Small intestine (tissue), 7 donors: ENCODE data around the gene AK5. TPM values are rescaled to one million over a fixed set of nuclear protein-coding genes. Genes with fewer than 3 reads are reported as not detected.
"Not testable (repeated sequence)": the region's sequence is repeated elsewhere in the genome, so short reads cannot be mapped to it uniquely, and the experiment has no call there.

Experiments
- DNase-seq, 2 donors: peaks; one replicate each; pipeline versions ENCODE4 v3.0.0 to v3.0.0-alpha.2; 2013
- FAIRE-seq: peaks from 2 replicates; lab custom pipeline; 2012; peaks lifted over from hg19 to GRCh38; lab: Jason Lieb, UNC
- H3K27ac ChIP-seq, 3 donors: one replicate each; pipeline ENCODE4 v1.5.1; 2013; ENCODE audit warnings: low read length in 2 of 3, mild to moderate bottlenecking in 2 of 3, control low read depth in 1 of 3, inconsistent platforms in 1 of 3, low read depth in 1 of 3, moderate library complexity in 1 of 3
- H3K27me3 ChIP-seq, 3 donors: one replicate each; pipeline ENCODE4 v1.6.1; 2013; ENCODE audit warnings: low read length in 3 of 3, inconsistent platforms in 1 of 3; ENCODE audit not compliant: control insufficient read depth in 3 of 3, insufficient read depth in 3 of 3
- H3K36me3 ChIP-seq, 3 donors: one replicate each; pipeline ENCODE4 v1.6.1; 2013; ENCODE audit warnings: low read length in 3 of 3, inconsistent platforms in 1 of 3, low read depth in 1 of 3, mild to moderate bottlenecking in 1 of 3, moderate library complexity in 1 of 3; ENCODE audit not compliant: control insufficient read depth in 3 of 3, insufficient read depth in 2 of 3
- H3K4me1 ChIP-seq, 3 donors: one replicate each; pipeline ENCODE4 v1.6.1; 2013; ENCODE audit warnings: low read length in 2 of 3, inconsistent platforms in 1 of 3, low read depth in 1 of 3, mild to moderate bottlenecking in 1 of 3, moderate library complexity in 1 of 3; ENCODE audit not compliant: control insufficient read depth in 3 of 3, insufficient read depth in 2 of 3
- H3K4me3 ChIP-seq, 3 donors: one replicate each; pipeline ENCODE4 v1.5.1; 2013; ENCODE audit warnings: low read length in 3 of 3, control low read depth in 1 of 3, inconsistent platforms in 1 of 3, low read depth in 1 of 3, mild to moderate bottlenecking in 1 of 3, moderate library complexity in 1 of 3
- H3K9me3 ChIP-seq, 2 donors: one replicate each; pipeline ENCODE4 v1.6.1; 2013; ENCODE audit warnings: low read depth in 1 of 2, low read length in 1 of 2; ENCODE audit not compliant: control insufficient read depth in 2 of 2, insufficient read depth in 1 of 2
- WGBS, 3 donors: extraction: QIAGEN DNeasy Blood & Tissue Kit; methylation state at CpG; one replicate each; pipeline ENCODE4 v1.1.7; 2013; 5-methylcytosine and 5-hydroxymethylcytosine counted together
- polyA plus RNA-seq, 4 donors: library from polyadenylated mRNA; stranded (reverse) in 3 of 4; unstranded in 1 of 4; fragments of 200-250 nt in 3 of 4; fragments of 120-200 nt in 1 of 4; gene quantifications; one replicate each; pipeline versions ENCODE4 v1.2.1 to v1.2.3, GENCODE V29; 2013
- donor health status: healthy with polysubstance abuse.
- donor health status: control.
- donor health status: control.
- donor health status: Bipolar disorder and iron deficiency.
- donor health status: healthy.

The AK5 gene
- polyA plus RNA-seq, 4 donors: 0.27 to 2.6 (median 0.61) TPM; not detected in 1

DNA sequence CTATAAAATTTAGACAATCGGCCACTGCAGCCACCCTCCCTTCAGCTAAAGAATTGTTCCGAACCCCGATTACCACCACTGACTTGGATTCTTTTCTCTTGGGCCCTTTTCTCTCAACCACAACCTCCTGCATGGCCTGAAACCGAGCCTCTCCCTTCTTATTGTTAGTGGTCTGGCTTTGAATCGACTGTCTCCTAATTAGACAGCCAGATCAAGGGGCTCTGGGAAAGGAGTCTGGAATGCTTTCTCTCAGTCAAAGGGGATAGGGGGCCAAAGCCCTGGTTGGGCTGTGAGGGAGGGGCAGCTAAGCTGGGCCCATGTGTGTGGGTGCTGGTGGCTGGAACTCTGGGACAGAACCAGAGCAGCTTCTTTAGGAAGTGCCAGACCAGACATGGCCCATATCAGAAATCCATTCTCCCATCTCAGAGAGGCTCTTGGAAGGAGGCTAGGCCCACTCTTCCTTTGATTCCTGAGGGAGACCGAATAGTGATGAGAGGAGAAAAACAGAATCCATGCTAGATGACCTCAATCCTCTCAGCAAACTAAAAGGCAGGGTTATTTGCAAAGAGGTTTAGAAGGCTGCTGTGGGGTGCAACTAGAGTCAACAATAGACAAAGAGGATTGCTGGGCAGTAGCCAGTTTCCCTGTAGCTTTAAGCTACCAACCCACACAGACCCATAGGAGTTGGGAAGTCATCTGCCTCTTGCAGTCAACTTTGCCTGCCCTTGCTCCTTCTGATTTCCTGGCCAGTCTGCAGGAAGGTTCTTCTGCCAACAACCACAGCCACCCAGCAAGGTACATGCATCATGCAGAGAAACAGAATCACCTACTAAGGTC is 117.6 kb downstream of the AK5 start:
- FAIRE-seq (no peak), DNase-seq (no peak)
- Histone ChIP-seq H3K4me3 (no peak overlapping the region), H3K36me3 (no peaks in the 10 kb centered on the region), H3K27ac (no peak overlapping the region), H3K9me3 (no peaks in the 10 kb centered on the region), H3K4me1 (no peaks in the 10 kb centered on the region), H3K27me3 (peaks cover 0 to 3% (median 2%) of the 10 kb centered on the region in 3 donors)
- 70 to 77% (median 75%) methylated on average over 6 of the region's 6 CpGs for whole genome bisulfite sequencing, 3 donors

DNA sequence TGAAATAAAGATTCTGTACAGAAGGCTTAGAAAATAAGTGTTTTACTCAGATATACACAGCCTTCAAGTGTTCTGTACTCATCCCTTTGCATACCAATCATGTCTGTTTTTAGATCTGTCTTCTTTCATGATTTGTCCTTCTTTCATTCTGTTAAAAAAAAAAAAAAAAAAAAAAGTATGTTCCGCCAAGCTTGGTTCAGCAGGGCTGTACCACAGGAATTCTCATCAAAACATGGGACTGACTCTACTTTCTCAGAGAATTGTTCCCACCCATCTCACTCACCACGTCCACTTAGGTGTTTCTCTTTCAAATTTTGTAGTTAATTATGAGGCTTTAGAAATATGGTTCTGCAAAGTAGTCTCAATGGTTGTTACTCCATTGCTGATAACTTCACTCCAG is 119.0 kb downstream of the AK5 start:
- WGBS, 3 donors: 68 to 83% (median 76%) methylated on average over 2 of the region's 2 CpGs

DNA sequence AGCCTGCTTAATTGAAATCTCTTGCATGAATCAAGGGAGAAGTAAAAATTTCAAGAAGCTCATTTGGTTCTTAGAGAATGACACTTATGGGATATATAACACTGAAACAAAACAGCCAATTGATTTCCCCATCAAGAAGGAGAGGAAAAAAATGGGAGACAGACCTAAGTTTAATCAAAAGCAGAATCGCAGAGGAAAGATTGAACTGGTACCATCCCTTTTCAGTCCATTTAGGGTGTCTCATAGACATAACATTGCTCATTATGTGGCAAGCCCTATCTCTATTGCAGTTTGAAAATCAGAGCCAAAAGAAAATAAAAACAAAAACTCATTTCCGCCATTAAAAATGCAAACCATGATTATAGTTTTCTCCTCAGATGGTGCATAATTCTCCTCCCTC is 119.6 kb downstream of the AK5 start:
- 93 to 98% (median 97%) methylated on average over 2 of the region's 2 CpGs for WGBS, 3 donors
- FAIRE-seq: no peak

More for the DNA sequence above, 119.0 kb downstream of the AK5 start:
- H3K9me3 ChIP-seq: no peaks in the 10 kb centered on the region
- no peak overlapping the region for H3K4me3 ChIP-seq
- H3K27ac ChIP-seq: no peak overlapping the region
- no peak for FAIRE-seq
- H3K27me3 ChIP-seq: peaks cover 0 to 6% (median 2%) of the 10 kb centered on the region in 3 donors
- no peaks in the 10 kb centered on the region for H3K36me3 ChIP-seq
- DNase-seq: no peak
- no peaks in the 10 kb centered on the region for H3K4me1 ChIP-seq

DNA sequence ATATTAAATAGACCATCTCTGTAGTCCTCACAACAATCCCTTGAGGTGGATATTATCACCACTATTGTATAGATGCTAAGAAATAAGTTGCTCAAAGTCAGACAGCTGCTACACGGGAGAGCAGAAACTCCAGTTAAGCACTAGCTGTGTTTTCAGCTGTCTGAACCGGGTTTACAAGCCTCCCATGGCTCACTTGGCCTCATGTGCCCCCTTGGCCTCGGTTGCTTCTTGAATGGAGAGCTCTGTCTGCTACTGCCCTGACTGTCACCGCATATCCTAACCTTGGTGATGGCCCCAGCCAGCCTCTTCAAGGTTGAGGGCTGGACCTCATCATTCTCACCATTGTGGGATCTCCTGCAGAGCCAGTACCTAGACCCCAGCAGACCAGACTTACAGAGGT is 123.4 kb downstream of the AK5 start:
- Histone ChIP-seq H3K4me3 (no peak overlapping the region), H3K9me3 (no peaks in the 10 kb centered on the region), H3K4me1 (no peaks in the 10 kb centered on the region), H3K27me3 (peaks cover 0 to 3% (median 0%) of the 10 kb centered on the region in 3 donors), H3K27ac (no peak overlapping the region), H3K36me3 (no peaks in the 10 kb centered on the region)
- no peak for DNase-seq
- 65 to 76% (median 66%) methylated on average over 4 of the region's 4 CpGs for WGBS, 3 donors
- FAIRE-seq: no peak

More for the DNA sequence above, 119.6 kb downstream of the AK5 start:
- Histone ChIP-seq H3K36me3 (no peaks in the 10 kb centered on the region), H3K27me3 (peaks cover 0 to 6% (median 2%) of the 10 kb centered on the region in 3 donors), H3K4me3 (no peak overlapping the region), H3K4me1 (no peaks in the 10 kb centered on the region), H3K9me3 (no peaks in the 10 kb centered on the region), H3K27ac (no peak overlapping the region)
- no peak for DNase-seq

DNA sequence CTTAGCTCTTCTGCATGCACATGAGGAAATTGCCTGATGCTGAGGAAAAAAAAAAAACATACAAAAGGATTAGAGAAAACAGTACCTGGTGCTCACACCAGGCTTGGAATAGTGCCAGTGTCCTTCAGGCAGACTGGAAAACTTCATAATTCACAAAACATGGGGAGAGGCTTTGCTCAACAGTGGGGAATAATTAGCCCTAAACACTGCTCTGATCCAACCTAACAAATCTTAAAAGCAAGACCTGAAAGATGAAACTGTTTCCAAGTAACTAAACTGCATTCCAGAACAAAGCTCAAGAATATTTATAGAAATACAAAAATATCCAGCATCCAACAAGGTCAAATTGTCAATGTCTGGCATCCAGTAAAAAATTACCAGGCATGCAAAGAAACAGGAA is 124.8 kb downstream of the AK5 start:
- no peak for FAIRE-seq
- no peak for DNase-seq
- Histone ChIP-seq H3K36me3 (no peaks in the 10 kb centered on the region), H3K4me1 (no peaks in the 10 kb centered on the region), H3K9me3 (no peaks in the 10 kb centered on the region), H3K27me3 (peaks cover 0 to 3% (median 0%) of the 10 kb centered on the region in 3 donors), H3K27ac (no peak overlapping the region), H3K4me3 (no peak overlapping the region)

DNA sequence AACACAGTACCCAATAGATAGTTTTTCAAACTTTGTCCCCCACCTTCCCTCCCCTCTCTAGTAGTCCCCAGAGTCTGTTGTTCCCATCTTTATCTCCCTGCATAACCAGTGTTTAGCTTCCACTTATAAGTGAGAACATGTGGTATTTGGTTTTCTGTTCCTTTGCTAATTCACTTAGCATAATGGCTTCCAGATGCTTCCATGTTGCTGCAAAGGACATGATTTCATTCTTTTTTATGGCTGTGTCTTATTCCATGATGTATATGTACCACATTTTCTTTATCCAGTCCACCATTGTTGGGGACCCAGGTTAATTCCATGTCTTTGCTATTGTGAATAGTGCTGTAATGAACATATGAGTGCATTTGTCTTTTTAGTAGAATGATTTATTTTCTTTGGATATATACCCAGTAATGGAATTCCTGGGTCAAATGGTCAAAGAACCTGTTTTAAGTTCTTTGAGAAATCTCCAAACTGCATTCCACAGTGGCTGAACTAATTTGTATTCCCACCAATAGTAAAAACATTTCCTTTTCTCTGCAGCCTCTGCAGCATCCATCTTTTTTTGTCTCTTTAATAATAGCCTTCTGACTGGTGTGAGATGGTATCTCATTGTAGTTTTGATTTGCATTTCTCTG is 126.0 kb downstream of the AK5 start:
- Histone ChIP-seq H3K4me3 (no peak overlapping the region), H3K27me3 (peaks cover 0 to 3% (median 0%) of the 10 kb centered on the region in 3 donors), H3K9me3 (no peaks in the 10 kb centered on the region), H3K27ac (no peak overlapping the region), H3K4me1 (no peaks in the 10 kb centered on the region), H3K36me3 (no peaks in the 10 kb centered on the region)
- no peak for FAIRE-seq
- no peak for DNase-seq

DNA sequence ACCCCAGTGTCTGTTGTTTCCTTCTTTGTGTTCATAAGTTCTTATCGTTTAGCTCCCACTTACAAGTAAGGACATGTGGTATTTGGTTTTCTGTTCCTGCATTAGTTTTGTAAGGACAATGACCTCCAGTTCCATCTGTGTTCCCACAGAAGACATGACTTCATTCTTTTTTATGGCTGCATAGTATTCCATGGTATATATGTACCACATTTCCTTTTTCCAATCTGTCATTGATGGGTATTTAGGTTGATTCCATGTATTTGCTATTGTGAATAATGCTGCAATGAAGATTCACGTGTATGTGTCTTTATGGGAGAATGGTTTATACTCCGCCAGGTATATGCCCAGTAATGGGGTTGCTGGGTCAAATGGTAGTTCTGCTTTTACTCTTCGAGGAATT is 127.1 kb downstream of the AK5 start:
- not testable (repeated sequence) for FAIRE-seq, H3K4me3 ChIP-seq, H3K27ac ChIP-seq, H3K9me3 ChIP-seq, DNase-seq, H3K4me1 ChIP-seq, H3K27me3 ChIP-seq, H3K36me3 ChIP-seq
- 75 to 85% (median 79%) methylated on average over 4 of the region's 4 CpGs for WGBS, 3 donors

DNA sequence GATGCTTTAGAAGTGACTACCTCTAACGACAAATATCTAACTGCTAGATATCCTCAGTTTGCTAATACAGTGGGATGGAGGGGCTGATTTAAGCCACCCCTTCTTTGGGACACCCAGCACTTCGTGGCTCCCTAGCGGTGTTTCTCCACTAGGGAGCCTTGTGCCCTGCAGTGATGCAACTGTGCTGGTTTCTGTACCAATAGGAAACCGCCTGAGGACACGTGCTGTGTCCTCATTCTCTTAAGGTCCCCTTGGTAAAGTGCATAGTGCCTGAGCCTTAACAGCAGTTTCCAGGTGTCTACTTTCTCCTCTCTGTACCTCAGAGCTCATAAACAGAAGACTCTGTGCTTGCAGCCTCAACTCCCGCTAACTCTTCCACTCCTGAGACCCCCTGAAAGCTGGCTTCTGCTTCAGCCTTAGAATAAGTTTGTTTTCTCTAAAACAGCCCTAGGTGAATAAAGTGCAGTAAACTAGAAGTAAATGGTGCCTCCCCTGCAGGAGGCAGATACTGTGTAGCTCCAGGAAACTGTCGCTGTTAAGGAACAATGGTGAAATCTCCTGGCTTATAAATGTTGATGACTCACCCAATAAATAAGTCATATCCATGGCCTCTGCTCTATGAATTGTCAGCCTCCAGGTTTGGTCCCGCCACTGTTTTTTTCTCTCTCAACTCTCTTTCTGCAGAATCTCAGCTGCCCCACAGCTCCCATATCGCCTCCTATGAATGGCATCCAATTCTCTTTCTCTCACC is 130.4 kb downstream of the AK5 start:
- DNase-seq: peak in 1 of 2 donors; percentile 31
- no peak for FAIRE-seq
- no peaks in the 10 kb centered on the region for H3K27me3 ChIP-seq
- no peak overlapping the region for H3K4me3 ChIP-seq
- 65 to 76% (median 68%) methylated on average over 9 of the region's 9 CpGs for WGBS, 3 donors
- no peaks in the 10 kb centered on the region for H3K9me3 ChIP-seq
- H3K36me3 ChIP-seq: no peaks in the 10 kb centered on the region
- H3K4me1 ChIP-seq: no peaks in the 10 kb centered on the region
- H3K27ac ChIP-seq: no peak overlapping the region
